GM08714 (cell line): ENCODE measurements around the gene EVC.

ENCODE experiments used
- H3K4me3 ChIP-seq: fragments of 200-500 bp; sonication (Bioruptor generic); 2 replicates; pipeline ENCODE4 v1.5.1; 2014; ENCODE audit warnings: mild to moderate bottlenecking, low read length, inconsistent platforms
- ZNF274 ChIP-seq: IDR thresholded peaks from 2 replicates; pipeline ENCODE4 v1.6.1; 2012; ENCODE audit warnings: mild to moderate bottlenecking, low read depth, low read length

Gene EVC

DNA sequence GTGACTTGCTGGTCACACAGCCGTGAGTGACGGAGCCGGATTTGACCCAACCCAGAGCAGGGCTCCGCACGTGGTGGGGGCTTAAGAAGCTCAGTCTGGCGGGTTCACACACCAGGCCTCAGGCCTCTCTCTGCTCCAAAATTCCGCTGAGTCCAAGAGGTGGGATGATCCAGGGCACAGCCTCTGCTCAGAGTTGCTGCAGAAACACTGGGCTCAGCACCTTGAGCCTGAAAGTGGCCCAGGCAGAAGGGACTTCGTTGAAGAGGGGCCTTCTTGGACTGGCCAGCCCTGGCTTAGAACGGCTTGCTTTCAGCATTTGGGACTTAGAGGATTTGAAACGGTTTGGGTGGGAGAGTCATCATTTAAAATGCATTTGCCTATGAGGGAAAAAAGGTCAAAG lies 21.2 kb downstream of the EVC start:
- no peak overlapping the region for H3K4me3 ChIP-seq
- no peak for TF ChIP-seq ZNF274

DNA sequence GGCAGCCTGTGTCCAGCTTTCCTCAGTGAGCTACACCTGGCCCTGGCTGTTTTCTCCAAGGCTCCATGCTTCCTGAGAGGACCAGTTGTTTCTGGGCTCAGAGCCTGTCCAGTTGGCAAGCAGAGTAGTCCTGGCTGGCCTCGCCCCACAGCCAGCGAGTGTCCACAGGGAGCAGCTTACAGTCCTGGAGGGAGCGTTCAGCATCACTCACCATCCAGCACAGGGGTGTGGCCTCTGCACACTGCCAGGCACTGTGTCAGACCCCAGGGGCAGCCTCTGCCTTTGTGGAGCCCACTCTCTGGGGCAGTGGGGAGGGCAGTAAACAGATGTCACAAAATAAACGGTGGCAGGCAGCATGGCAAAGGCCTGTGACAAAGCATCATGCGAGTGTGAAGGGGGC lies 23.9 kb downstream of the EVC start:
- no peak overlapping the region for H3K4me3 ChIP-seq
- TF ChIP-seq ZNF274, result no peak

DNA sequence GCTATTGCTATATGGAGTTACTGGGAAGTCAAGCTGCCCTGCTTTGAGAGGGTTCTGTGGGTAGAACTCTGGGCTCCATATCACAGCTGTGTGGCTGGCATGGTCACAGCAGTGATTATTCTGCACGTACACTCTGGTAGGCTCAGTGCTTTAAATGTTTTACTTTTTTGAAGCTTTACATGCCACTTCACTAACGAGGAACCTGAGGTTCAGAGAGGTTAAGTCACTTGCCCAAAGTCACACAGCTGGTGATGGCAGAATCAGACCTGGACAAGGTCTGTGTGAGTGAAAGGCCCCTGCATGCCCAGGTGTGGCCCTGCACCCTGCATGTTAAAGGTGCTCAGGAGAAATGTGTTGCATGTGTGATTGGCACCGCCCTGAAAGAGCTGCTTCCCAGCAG lies 24.5 kb downstream of the EVC start:
- H3K4me3 ChIP-seq, result no peak overlapping the region
- no peak for TF ChIP-seq ZNF274

DNA sequence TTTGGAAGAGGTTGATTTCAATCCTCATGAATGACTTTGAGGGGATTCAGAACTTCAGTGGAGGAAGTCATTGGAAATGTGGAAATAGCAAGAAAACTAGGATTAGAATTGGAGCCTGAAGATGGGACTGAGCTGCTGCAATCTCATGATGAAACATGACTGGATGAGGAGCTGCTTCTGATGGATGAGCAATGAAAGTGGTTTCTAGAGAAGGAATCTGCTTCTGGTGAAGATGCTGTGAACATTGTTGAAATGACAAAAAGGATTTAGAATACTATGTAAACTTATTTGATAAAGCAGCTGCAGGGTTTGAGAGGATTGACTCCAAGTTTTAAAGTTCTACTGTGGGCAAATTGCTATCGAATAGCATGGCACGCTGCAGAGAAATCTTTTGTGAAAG lies 27.1 kb downstream of the EVC start:
- no peak for TF ChIP-seq ZNF274
- H3K4me3 ChIP-seq, result no peak overlapping the region

DNA sequence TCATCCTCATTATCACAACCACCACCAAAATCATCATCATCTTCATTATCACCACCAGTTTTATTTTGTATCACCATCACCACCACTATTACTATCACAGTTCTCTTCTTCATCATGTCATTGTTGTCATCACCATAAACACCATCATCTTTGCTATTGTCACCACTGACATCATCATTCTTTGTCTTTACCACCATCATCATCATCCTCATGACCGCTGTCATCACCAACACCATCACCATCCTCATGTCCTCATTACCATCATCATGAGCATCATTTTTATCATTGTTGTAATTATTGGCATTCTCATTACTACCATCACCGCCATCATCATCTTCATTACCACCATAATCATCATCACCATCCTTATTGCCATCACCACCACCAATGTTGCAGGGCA lies 31.4 kb downstream of the EVC start:
- TF ChIP-seq ZNF274, result no peak
- H3K4me3 ChIP-seq, result no peak overlapping the region

DNA sequence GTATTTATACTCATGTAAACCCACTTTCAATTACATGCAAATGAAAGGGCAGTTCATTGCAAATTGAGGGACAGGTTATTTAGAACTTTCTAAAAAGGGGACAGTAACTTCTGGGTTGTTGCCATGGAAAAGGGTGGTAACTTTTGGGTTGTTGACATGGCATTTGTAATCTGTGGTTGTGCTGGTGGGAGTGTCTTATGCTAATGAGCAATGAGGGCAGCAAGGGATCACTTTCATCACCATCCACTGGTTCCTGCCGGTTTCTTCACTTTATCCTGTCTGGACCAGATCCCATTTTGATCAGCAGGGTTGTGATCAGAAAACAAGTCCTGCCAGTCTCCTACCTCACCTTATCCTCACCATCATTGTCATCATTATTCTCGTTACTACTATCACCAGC lies 32.0 kb downstream of the EVC start:
- no peak for TF ChIP-seq ZNF274
- H3K4me3 ChIP-seq, result no peak overlapping the region

DNA sequence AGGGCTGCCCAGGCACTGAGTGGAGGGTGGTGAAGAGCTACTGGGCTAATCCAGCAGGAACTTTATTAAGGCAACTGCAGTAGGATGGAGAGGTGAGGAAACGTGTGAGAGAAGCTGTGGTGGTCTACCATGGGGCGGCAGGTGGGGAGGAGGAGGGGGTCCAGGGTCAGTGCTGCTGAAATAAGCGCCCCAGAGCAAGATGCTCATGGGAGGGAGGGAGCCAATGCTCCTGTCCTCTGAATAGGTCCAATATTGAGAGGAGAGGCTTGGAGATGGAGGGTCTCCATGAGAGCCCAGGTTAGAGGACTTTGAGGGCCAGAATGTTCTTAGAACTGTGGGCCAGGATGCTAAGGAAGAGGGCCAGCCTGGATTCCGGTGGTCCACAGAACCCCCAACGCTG lies 35.2 kb downstream of the EVC start:
- no peak for TF ChIP-seq ZNF274
- no peak overlapping the region for H3K4me3 ChIP-seq

DNA sequence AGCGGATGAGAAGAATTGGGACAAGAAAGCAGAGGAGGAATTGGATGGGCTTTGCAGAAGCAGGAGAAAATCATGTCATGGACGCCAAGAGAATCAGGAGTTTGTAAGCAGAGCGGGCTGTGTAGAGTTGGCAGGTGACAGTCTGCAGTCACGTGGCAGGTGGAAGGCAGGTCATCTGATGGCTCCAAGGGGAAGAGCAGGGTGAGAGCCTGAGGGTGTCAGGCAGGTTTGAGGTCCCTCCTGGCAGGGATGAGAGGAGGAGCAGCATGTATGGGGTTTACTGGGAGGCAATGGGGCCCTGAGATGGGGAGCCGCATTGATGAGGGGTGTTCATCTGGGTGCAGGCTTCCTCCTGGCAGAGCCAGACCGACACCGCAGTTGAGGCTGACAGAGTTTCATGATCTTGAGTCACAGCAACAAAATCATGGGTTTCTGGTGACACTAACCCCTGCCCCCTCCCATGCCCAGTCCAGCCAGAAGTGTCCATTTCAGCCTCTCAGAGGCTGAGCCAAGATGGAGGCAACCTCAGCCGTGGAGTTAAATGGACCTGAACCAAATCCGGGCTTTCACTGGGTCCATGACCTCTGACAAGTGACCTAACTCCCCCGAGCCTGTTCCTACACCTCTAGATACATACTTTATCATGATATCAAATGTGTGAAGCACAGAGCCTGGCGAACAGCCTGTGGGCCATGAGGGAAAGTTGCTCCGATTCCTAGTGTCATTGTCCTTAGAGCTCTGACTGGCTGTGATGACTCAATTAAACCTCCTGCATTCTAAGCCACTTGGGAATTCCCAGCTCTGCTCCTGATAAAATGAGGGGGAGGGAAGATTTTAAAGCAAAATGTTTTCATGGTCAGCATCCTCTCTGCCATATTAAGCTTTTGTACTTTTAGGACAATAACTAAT lies 36.1 kb downstream of the EVC start:
- H3K4me3 ChIP-seq, result no peak overlapping the region
- TF ChIP-seq ZNF274, result no peak

DNA sequence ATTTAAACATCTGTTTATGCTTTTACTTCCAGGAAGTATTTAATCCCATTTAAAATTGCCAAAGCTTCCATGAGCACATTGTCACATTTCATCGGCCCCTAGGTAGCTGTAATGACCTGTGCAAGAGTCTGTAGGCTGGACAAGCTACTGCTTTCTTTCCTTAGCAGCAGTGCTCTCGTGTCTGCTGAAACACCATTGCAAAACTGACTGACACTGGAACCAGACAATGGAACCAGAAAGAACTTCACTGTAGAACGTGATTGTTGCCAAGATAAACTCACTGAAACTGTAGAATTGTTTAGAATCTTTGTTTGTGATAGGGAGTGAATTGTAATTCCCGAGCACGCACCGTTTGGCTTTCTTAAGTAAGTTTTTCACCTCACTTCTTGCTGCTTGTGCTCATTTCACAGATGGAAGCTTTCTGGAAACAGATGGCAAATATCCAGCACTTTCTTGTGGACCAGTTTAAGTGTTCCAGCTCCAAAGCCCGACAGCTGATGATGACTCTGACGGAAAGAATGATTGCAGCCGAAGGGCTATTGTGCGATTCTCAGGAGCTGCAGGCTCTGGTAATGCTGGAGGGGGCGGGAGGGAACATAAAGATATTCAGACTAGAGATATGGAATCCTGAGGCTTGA lies 36.9 kb downstream of the EVC start:
- no peak for TF ChIP-seq ZNF274
- no peak overlapping the region for H3K4me3 ChIP-seq

DNA sequence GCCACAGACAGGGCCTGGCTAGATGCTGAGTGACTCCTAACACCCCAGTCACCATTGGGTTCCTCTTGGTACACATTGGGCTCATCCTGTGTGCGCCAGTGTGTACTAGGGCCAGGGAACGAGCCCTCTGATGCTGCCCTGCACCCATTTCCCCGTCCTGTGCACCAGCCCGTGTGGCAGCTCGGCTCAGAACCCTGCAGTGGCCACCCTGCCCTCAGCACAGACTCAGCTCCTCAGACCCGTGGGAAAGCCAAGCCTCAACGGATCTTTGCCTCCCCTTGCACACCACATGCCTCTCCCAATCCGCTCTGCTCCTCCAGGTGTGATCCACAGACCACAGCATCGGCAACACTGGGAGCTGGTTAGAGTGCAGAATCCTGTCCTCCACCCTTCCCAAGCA lies 38.6 kb downstream of the EVC start:
- no peak overlapping the region for H3K4me3 ChIP-seq
- TF ChIP-seq ZNF274, result no peak

DNA sequence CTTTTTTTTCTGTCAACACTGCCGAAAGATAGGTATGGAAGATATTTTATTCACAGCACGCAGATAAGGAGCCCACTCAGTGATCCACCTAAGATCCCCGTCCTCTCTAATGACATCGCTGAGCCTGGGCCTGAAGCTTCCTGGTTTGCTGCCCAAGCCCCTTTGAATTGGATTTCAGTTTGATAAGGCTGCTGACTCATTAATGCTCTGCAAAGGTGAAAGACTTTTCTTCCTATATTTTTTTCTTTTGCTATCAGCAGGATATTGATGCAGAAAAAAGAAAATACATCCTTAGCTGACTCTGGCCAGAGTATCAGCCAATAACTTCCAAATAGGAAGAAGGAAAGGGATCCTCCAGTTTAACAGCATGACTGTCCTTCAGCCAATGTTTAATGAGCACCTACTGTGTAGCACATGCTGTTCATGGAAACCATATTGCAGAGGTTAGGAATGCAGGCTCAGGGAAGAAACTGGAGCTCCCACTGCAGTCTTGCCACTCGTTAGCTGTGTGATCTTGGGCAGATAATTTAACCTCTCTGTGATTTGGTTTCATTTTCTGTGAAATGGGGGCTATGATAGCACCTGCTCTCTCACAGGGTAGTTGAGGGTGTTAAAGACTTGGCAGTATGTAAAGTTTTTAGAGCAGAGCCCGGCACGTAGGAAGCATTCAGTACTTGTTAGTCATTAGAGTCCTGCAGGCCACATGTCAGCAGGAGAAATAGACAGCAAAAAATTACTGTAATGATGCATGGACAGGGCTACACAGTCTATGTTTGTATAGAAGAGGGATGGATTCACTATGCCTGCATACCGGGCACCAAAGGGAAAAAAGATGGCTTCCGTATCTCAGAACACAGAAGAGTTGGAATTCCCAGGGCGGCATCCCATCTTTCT lies 39.3 kb downstream of the EVC start:
- TF ChIP-seq ZNF274, result no peak
- H3K4me3 ChIP-seq, result no peak overlapping the region

DNA sequence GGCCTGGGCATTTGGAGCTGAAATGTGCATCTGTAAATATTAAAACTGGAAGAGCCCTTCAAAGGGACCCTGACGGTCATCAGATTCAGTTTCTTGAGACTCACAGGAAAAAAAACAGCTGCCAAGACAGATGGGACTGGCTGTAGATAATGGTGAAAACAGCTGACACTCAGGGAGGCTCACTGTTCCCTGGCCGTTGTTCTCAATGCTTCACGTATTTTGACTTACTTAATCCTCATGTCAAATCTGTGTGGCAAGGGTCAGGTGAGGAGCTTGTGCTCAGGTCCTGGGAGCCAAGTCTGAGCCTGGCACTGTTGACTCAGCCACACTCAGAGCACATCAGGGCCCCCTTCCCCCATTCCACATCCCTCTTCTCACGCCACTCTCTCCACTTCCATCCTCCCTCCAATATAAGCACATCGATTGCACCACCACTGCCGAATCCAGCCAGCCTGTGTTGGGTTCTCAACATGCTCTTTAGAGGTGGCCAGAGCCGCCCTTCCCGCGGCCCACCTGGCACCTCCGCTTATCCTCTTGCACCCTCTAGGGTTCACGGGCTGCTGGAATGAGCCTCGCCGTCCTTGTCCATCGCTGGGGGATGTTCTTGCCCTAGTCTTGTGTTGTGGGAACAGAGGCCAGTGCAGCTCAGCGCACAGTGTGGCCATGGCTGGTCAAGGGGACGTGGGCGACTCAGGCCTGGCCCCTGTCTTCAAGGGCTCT lies 40.1 kb downstream of the EVC start:
- TF ChIP-seq ZNF274, result no peak
- H3K4me3 ChIP-seq, result no peak overlapping the region

DNA sequence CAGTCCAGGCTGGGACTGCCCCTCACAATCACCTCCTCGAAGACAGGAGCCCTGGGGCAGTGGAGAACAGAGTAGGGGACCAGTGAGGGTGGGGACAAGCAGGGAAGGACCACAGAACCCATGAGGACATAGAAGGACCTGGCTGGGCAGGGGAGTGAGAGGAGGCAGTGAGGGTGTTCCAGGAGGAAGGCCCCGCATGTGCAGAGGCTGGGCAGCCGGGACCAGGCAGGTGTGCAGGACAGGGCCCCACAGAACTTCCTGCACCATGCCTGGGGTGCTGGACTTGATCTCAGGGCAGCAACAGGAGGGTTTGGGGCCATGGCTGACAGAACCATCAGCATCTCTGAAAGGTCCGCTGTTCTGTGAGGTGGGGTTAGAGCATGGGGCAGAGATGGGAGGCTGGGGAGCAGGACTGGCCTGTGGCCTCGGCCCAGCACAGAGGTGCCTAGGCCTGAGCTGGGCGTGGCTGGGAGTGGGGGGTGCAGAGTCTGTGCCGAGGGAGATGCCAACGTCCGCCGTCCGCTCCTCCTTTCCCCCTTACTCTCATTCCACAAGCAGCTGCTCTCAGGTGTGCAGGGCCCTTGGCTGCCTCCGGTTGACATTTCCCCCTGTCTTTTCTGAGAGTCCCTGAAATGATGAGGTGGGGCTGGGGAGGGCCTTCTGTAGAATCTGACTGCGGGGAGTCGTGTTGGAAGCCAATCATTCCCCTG lies 40.8 kb downstream of the EVC start:
- no peak overlapping the region for H3K4me3 ChIP-seq
- TF ChIP-seq ZNF274, result no peak
